Keratinocyte (primary cell): ENCODE measurements around the gene DENND5B. TPM values are rescaled to one million over a fixed set of nuclear protein-coding genes. Genes with fewer than 3 reads are reported as not detected.

Experiments used
- DNase-seq: peaks from one replicate; pipeline ENCODE4 v3.0.0-alpha.2; 2011; ENCODE audit warnings: low read depth, missing footprints, low spot score
- FAIRE-seq: peaks from 2 replicates; lab custom pipeline; 2011; peaks lifted over from hg19 to GRCh38; lab: Jason Lieb, UNC
- H2AFZ ChIP-seq: 2 replicates; pipeline ENCODE4 v1.6.0; 2012; ENCODE audit warnings: low read length, control low read depth, inconsistent platforms; ENCODE audit not compliant: control insufficient read depth
- H3K27ac ChIP-seq: 2 replicates; pipeline ENCODE4 v1.5.1; 2011; ENCODE audit warnings: low read length; ENCODE audit not compliant: control insufficient read depth, insufficient read depth
- H3K27me3 ChIP-seq: 3 replicates; pipeline ENCODE4 v1.6.0; 2011; ENCODE audit warnings: low read length; ENCODE audit not compliant: control insufficient read depth, insufficient read depth; ENCODE audit errors: extremely low read depth
- H3K36me3 ChIP-seq, 2 experiments: 2 replicates in 1 of 2; 3 replicates in 1 of 2; pipeline ENCODE4 v1.5.1; 2011; ENCODE audit warnings: low read length in 2 of 2, mild to moderate bottlenecking in 1 of 2; ENCODE audit not compliant: control insufficient read depth in 2 of 2, insufficient read depth in 2 of 2; ENCODE audit errors: extremely low read depth in 1 of 2
- H3K4me1 ChIP-seq: 3 replicates; pipeline ENCODE4 v1.5.1; 2011; ENCODE audit warnings: low read length; ENCODE audit not compliant: control insufficient read depth, insufficient read depth; ENCODE audit errors: extremely low read depth
- H3K4me2 ChIP-seq: 3 replicates; pipeline ENCODE4 v1.6.0; 2011; ENCODE audit warnings: low read depth, low read length; ENCODE audit not compliant: control insufficient read depth, insufficient read depth; ENCODE audit errors: extremely low read depth
- H3K4me3 ChIP-seq, 3 experiments: fragments of 200-600 bp in 1 of 3; sonication (generic) in 1 of 3; 2 replicates in 2 of 3; 3 replicates in 1 of 3; pipeline ENCODE4 v1.5.1; 2011 to 2016; ENCODE audit warnings: low read length in 3 of 3, mild to moderate bottlenecking in 3 of 3, control low read depth in 2 of 3, inconsistent platforms in 1 of 3, low read depth in 1 of 3, mixed read lengths in 1 of 3, mixed run types in 1 of 3, moderate library complexity in 1 of 3; ENCODE audit not compliant: control insufficient read depth in 2 of 3, insufficient read depth in 2 of 3; ENCODE audit errors: extremely low read depth in 1 of 3
- H3K79me2 ChIP-seq: 2 replicates; pipeline ENCODE4 v1.6.0; 2012; ENCODE audit warnings: low read length; ENCODE audit not compliant: control insufficient read depth, insufficient read depth
- H3K9ac ChIP-seq: 3 replicates; pipeline ENCODE4 v1.6.0; 2011; ENCODE audit warnings: low read length; ENCODE audit not compliant: control insufficient read depth, insufficient read depth; ENCODE audit errors: extremely low read depth
- H3K9me1 ChIP-seq: 3 replicates; pipeline ENCODE4 v1.6.0; 2011; ENCODE audit warnings: low read length; ENCODE audit not compliant: control insufficient read depth, insufficient read depth; ENCODE audit errors: extremely low read depth
- H3K9me3 ChIP-seq: 2 replicates; pipeline ENCODE4 v1.5.1; 2012; ENCODE audit warnings: low read depth, low read length; ENCODE audit not compliant: control insufficient read depth
- H4K20me1 ChIP-seq: 3 replicates; pipeline ENCODE4 v1.6.0; 2011; ENCODE audit warnings: low read length; ENCODE audit not compliant: control insufficient read depth, insufficient read depth; ENCODE audit errors: extremely low read depth
- CTCF ChIP-seq, 3 experiments: IDR thresholded peaks in 1 of 3; conservative IDR thresholded peaks in 1 of 3; optimal IDR thresholded peaks in 1 of 3; 2 replicates in 2 of 3; 3 replicates in 1 of 3; pipeline versions ENCODE3 to v1.5.1; 2011; ENCODE audit warnings: low read length in 3 of 3, mild to moderate bottlenecking in 3 of 3, moderate library complexity in 2 of 3, control low read depth in 1 of 3, inconsistent platforms in 1 of 3; ENCODE audit not compliant: insufficient read depth in 2 of 3; ENCODE audit errors: extremely low read depth in 1 of 3
- EZH2 ChIP-seq: IDR thresholded peaks from one replicate; pipeline ENCODE4 v1.6.1; 2012; ENCODE audit warnings: inconsistent platforms, mild to moderate bottlenecking, low read length, moderate library complexity
- dilution Hi-C: fragments of 300-500 bp; cut with MboI; formaldehyde crosslinking; loops from one replicate; pipeline ENCODE4 v1.7.0; 2020; ENCODE audit warnings: low sequenced_read_pairs; ENCODE audit not compliant: extremely low pct_ligation_motif_present
- polyA plus RNA-seq, 5 experiments: library from polyadenylated mRNA; depleted of rRNA in 3 of 5; stranded (reverse) in 3 of 5; stranded (forward) in 1 of 5; unstranded in 1 of 5; fragments of >200 nt; gene quantifications; 1 replicate in 1 of 5; 2 replicates in 3 of 5; 3 replicates in 1 of 5; pipeline versions ENCODE4 v1.2.1 to v1.2.3, GENCODE V29; 2011 to 2012; ENCODE audit warnings: missing spikeins in 2 of 5, low read depth in 1 of 5, low replicate concordance in 1 of 5

DENND5B gene
- polyA plus RNA-seq, 1 donor (not counting 4 experiments of a cell fraction or from before 2014, with no cell fraction given): 4.7 TPM

- dilution Hi-C loops: no loop called here
- TF ChIP-seq EZH2: no peak
- no peak for TF ChIP-seq CTCF (optimal IDR thresholded peaks at IDR 0.05 in 1 of 3, IDR thresholded peaks at IDR 0.05 in 1 of 3, conservative IDR thresholded peaks at IDR 0.05 in 1 of 3; ENCODE audit: extremely low read depth in 1 of 3, insufficient read depth in 2 of 3, low read length in 3 of 3)
These were observed 31.1 kb upstream of the DENND5B start for GRCh38 chr12:31622038-31622437.

GRCh38 chr12:31620311-31620710, 29.4 kb upstream of the DENND5B start:
- no peak overlapping the region for H3K27ac ChIP-seq
- H3K9ac ChIP-seq: no peak overlapping the region
- no peaks in the 10 kb centered on the region for H3K36me3 ChIP-seq
- H3K9me3 ChIP-seq: no peaks in the 10 kb centered on the region
- H3K4me3 ChIP-seq: no peak overlapping the region
- H3K9me1 ChIP-seq: no peaks in the 10 kb centered on the region
- no peak for DNase-seq
- H2AFZ ChIP-seq: no peak overlapping the region
- no peaks in the 10 kb centered on the region for H3K27me3 ChIP-seq
- H3K4me2 ChIP-seq: no peak overlapping the region
- H4K20me1 ChIP-seq: no peaks in the 10 kb centered on the region
- no peak for FAIRE-seq
- TF ChIP-seq CTCF (optimal IDR thresholded peaks at IDR 0.05 in 1 of 3, IDR thresholded peaks at IDR 0.05 in 1 of 3, conservative IDR thresholded peaks at IDR 0.05 in 1 of 3; ENCODE audit: extremely low read depth in 1 of 3, insufficient read depth in 2 of 3, low read length in 3 of 3): no peak
- TF ChIP-seq EZH2: no peak
- H3K79me2 ChIP-seq: no peaks in the 10 kb centered on the region
- H3K4me1 ChIP-seq: no peaks in the 10 kb centered on the region
- dilution Hi-C loops: no loop called here

More at GRCh38 chr12:31622038-31622437, 31.1 kb upstream of the DENND5B start:
- H3K27me3 ChIP-seq: no peaks in the 10 kb centered on the region
- DNase-seq: no peak
- H2AFZ ChIP-seq: no peak overlapping the region
- H3K9ac ChIP-seq: no peak overlapping the region
- H3K4me3 ChIP-seq: no peak overlapping the region
- no peaks in the 10 kb centered on the region for H3K9me3 ChIP-seq
- H3K4me2 ChIP-seq: no peak overlapping the region
- no peaks in the 10 kb centered on the region for H4K20me1 ChIP-seq
- H3K36me3 ChIP-seq: no peaks in the 10 kb centered on the region
- H3K27ac ChIP-seq: no peak overlapping the region
- no peaks in the 10 kb centered on the region for H3K79me2 ChIP-seq
- no peaks in the 10 kb centered on the region for H3K9me1 ChIP-seq
- no peak for FAIRE-seq
- no peaks in the 10 kb centered on the region for H3K4me1 ChIP-seq
